ENCODE data around the gene IL36RN. TPM values are rescaled to one million over a fixed set of nuclear protein-coding genes. Genes with fewer than 3 reads are reported as not detected.

The IL36RN gene
- total RNA-seq, 1 donor from 2014 or later = not detected

- Histone ChIP-seq H3K4me3 (no peak overlapping the region), H3K27me3 (no peaks in the 10 kb centered on the region), H3K4me1 (no peaks in the 10 kb centered on the region), H3K36me3 (no peaks in the 10 kb centered on the region), H3K27ac (no peak overlapping the region), H3K9me3 (no peaks in the 10 kb centered on the region)
- intact Hi-C loops (cut with DNase I) = no loop called here
- no peak for ATAC-seq
- no peak for DNase-seq
- TF ChIP-seq CTCF (IDR thresholded peaks at IDR 0.05) = no peak
Observed at GRCh38 chr2:113061896-113062770, 3.1 kb downstream of the IL36RN start.

GRCh38 chr2:113064281-113064680, 5.3 kb downstream of the IL36RN start:
- DNase-seq = no peak

GRCh38 chr2:113064898-113065297, 5.9 kb downstream of the IL36RN start:
- H3K9me3 ChIP-seq = no peaks in the 10 kb centered on the region
- DNase-seq (no peak), ATAC-seq (no peak)
- no peak overlapping the region for H3K27ac ChIP-seq
- no peaks in the 10 kb centered on the region for H3K4me1 ChIP-seq
- H3K27me3 ChIP-seq = no peaks in the 10 kb centered on the region
- no peak for TF ChIP-seq CTCF (IDR thresholded peaks at IDR 0.05)
- no peak overlapping the region for H3K4me3 ChIP-seq
- intact Hi-C loops (cut with DNase I) = no loop called here
- no peaks in the 10 kb centered on the region for H3K36me3 ChIP-seq

More at GRCh38 chr2:113064281-113064680, 5.3 kb downstream of the IL36RN start:
- H3K27me3 ChIP-seq = no peaks in the 10 kb centered on the region
- intact Hi-C loops (cut with DNase I) = no loop called here
- no peak overlapping the region for H3K4me3 ChIP-seq
- no peaks in the 10 kb centered on the region for H3K4me1 ChIP-seq
- TF ChIP-seq CTCF (IDR thresholded peaks at IDR 0.05) = no peak
- H3K36me3 ChIP-seq = no peaks in the 10 kb centered on the region
- no peak for ATAC-seq
- no peaks in the 10 kb centered on the region for H3K9me3 ChIP-seq
- no peak overlapping the region for H3K27ac ChIP-seq

- Histone ChIP-seq H3K36me3 (no peaks in the 10 kb centered on the region), H3K4me1 (no peaks in the 10 kb centered on the region), H3K4me3 (no peak within 1 kb of the TSS), H3K27ac (no peak within 1 kb of the TSS), H3K9me3 (no peaks in the 10 kb centered on the region), H3K27me3 (no peaks in the 10 kb centered on the region)
- ATAC-seq (no peak), DNase-seq (no peak)
- no peak for TF ChIP-seq CTCF (IDR thresholded peaks at IDR 0.05)
- intact Hi-C loops (cut with DNase I) = no loop called here
Observed at GRCh38 chr2:113067681-113068080, 8.7 kb downstream of the IL36RN start, which contains the start of gene IL1F10. IL1F10 (plus strand) TSS chr2:113067970; CDS start chr2:113072739, 4,769 bp downstream.

- no peak for TF ChIP-seq CTCF (IDR thresholded peaks at IDR 0.05)
- Histone ChIP-seq H3K4me3 (no peak overlapping the region), H3K27me3 (no peaks in the 10 kb centered on the region), H3K4me1 (no peaks in the 10 kb centered on the region), H3K36me3 (no peaks in the 10 kb centered on the region), H3K27ac (no peak overlapping the region), H3K9me3 (no peaks in the 10 kb centered on the region)
- no peak for ATAC-seq
- intact Hi-C loops (cut with DNase I) = no loop called here
- DNase-seq = no peak
Observed at GRCh38 chr2:113068249-113068648, 9.3 kb downstream of the IL36RN start.
